Bronchial epithelial cell (primary cell): ENCODE results near the gene HOTAIR. TPM values are rescaled to one million over a fixed set of nuclear protein-coding genes. Genes with fewer than 3 reads are reported as not detected.

Source experiments
- DNase-seq: peaks from one replicate; pipeline ENCODE4 v3.0.0-alpha.2; 2010; ENCODE audit warnings: low read depth
- FAIRE-seq: peaks from 2 replicates; lab custom pipeline; 2011; peaks lifted over from hg19 to GRCh38; lab: Jason Lieb, UNC
- H3K27me3 ChIP-seq: 2 replicates; pipeline ENCODE4 v1.5.1; 2011; ENCODE audit warnings: low read length; ENCODE audit not compliant: control insufficient read depth, insufficient read depth
- H3K36me3 ChIP-seq: 2 replicates; pipeline ENCODE4 v1.5.1; 2011; ENCODE audit warnings: low read length; ENCODE audit not compliant: control insufficient read depth, insufficient read depth
- H3K4me3 ChIP-seq: 2 replicates; pipeline ENCODE4 v1.5.1; 2011; ENCODE audit warnings: mild to moderate bottlenecking, low read depth, low read length, control low read depth
- CTCF ChIP-seq: IDR thresholded peaks from 2 replicates; pipeline ENCODE4 v1.5.1; 2011; ENCODE audit warnings: mild to moderate bottlenecking, moderate library complexity, low read length, control low read depth, inconsistent platforms; ENCODE audit not compliant: insufficient read depth, severe bottlenecking
- total RNA-seq: library from RNA; depleted of rRNA; stranded (reverse); fragments of >200 nt; gene quantifications from 2 replicates; pipeline ENCODE4 v1.2.1, GENCODE V29; 2014

Gene HOTAIR
- total RNA-seq, 1 donor from 2014 or later = not detected

GRCh38 chr12:53996240-53997203 lies 21.8 kb upstream of the HOTAIR start:
- FAIRE-seq (no peak), DNase-seq (no peak)
- Histone ChIP-seq H3K36me3 (no peaks in the 10 kb centered on the region), H3K27me3 (peaks cover 88% of the 10 kb centered on the region), H3K4me3 (no peak overlapping the region)
- TF ChIP-seq CTCF = no peak

DNA sequence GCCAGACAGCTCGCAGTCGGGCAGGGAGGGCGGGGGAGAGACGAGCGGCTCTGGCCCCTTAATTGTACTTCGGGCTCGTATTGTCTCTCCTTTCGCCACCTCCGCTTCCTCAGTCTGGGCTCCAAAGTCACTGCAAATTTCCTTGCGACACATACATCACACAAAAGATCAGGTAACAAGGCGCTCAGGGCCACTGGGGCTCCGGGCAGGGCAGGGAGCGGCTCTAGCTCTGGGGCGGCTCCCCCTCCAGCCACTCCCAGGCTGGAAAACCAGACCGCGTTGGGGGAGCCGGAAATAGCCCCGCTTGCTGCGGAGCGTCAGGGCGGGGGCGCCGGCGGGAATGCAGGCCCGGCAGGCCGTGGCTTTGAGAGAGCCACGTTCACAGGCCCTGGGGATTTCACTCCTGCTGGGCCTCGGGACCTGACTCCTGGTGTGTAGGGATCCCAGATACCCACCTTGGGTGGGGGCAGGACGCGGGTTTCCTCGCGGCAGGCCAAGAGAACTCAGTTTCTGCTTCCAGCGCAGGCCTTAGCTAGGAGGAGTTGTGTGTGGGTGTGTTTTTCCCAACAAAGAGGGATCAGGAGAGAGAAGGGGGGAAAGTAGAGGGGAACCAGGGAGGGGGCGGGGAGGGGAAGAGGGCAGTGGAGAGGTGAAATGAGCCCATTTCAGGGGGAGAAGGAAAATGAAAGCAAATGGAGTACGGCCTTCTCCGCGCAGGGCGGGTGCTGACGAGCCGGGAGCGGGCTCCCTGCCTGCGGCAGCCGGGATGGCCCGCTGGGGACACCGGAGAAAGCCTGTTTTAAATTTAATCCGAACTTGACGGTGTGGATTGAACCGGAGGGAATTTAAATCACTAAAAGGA lies 20.9 kb upstream of the HOTAIR start:
- Histone ChIP-seq H3K4me3 (peak overlapping the region; percentile 1), H3K27me3 (peaks cover 89% of the 10 kb centered on the region), H3K36me3 (no peaks in the 10 kb centered on the region)
- TF ChIP-seq CTCF = no peak
- DNase-seq = no peak
- FAIRE-seq = no peak

DNA sequence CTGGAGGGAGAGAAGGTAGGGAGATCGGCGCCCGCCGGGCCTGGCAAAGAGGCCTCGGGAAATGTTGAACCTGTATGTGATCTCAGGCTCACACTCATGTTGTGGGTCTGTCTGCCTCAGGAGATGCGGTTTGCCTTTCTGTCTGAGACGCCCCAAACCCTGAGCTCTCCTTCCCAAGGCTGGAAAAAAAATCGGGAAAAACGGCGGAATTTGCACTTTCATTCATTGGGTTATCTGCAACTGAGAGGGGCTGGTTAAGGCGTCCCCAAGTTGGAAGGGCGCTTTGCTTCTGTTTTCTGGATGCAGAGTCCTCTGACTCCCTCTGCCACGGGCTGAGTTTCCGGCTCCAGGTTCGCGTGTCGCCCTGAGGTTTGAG lies 20.2 kb upstream of the HOTAIR start:
- H3K27me3 ChIP-seq = peaks cover 89% of the 10 kb centered on the region

GRCh38 chr12:53994264-53995001 lies 19.7 kb upstream of the HOTAIR start:
- DNase-seq = no peak
- no peak for FAIRE-seq
- peaks cover 88% of the 10 kb centered on the region for H3K27me3 ChIP-seq
- no peak for TF ChIP-seq CTCF
- H3K36me3 ChIP-seq = no peaks in the 10 kb centered on the region
- H3K4me3 ChIP-seq = no peak overlapping the region

More for the DNA sequence above, 20.2 kb upstream of the HOTAIR start:
- H3K4me3 ChIP-seq = no peak overlapping the region
- FAIRE-seq (no peak), DNase-seq (no peak)
- H3K36me3 ChIP-seq = no peaks in the 10 kb centered on the region
- no peak for TF ChIP-seq CTCF

GRCh38 chr12:53994009-53994263 lies 19.2 kb upstream of the HOTAIR start:
- FAIRE-seq (no peak), DNase-seq (no peak)
- Histone ChIP-seq H3K36me3 (no peaks in the 10 kb centered on the region), H3K4me3 (no peak overlapping the region), H3K27me3 (peaks cover 89% of the 10 kb centered on the region)
- no peak for TF ChIP-seq CTCF
